WTC11 (cell line): ENCODE measurements around the gene CAMK2D. TPM values are rescaled to one million over a fixed set of nuclear protein-coding genes. Genes with fewer than 3 reads are reported as not detected.

Experiments
- ATAC-seq: fragments of 200-7000 bp; cut with Tn5 transposase; 2 replicates; pipeline ENCODE4 v1.10.0; 2021; ENCODE audit warnings: mild to moderate bottlenecking, moderate library complexity
- CTCF ChIA-PET: fragments of 300-600 bp; sonication (Branson Sonifier 250); formaldehyde crosslinking; loops from one replicate; lab custom pipeline; 2021; ENCODE audit warnings: antibody characterized with exemption; lab: Charles Lee
- POLR2A ChIA-PET: fragments of 350-600 bp; sonication (Branson Sonifier 250); formaldehyde crosslinking; loops from one replicate; lab custom pipeline; 2021; ENCODE audit warnings: antibody characterized with exemption; lab: Charles Lee
- DNase-seq: peaks from one replicate; pipeline ENCODE4 v3.0.0; 2021; ENCODE audit warnings: low spot score
- H3K27ac Mint-ChIP-seq: 2 replicates; pipeline ENCODE4 v1.8.0; 2021; ENCODE audit warnings: mixed read lengths
- H3K27me3 Mint-ChIP-seq: 2 replicates; pipeline ENCODE4 v1.8.0; 2021; ENCODE audit warnings: low read depth, mild to moderate bottlenecking, moderate library complexity, mixed read lengths
- H3K36me3 Mint-ChIP-seq: 2 replicates; pipeline ENCODE4 v1.8.0; 2021; ENCODE audit warnings: mixed read lengths
- H3K4me1 Mint-ChIP-seq: 2 replicates; pipeline ENCODE4 v1.8.0; 2022; ENCODE audit warnings: mixed read lengths
- H3K4me3 Mint-ChIP-seq: 2 replicates; pipeline ENCODE4 v1.8.0; 2021; ENCODE audit warnings: mild to moderate bottlenecking, moderate library complexity, mixed read lengths
- H3K9me3 Mint-ChIP-seq: 2 replicates; pipeline ENCODE4 v1.8.0; 2021; ENCODE audit warnings: mixed read lengths
- GTF2I ChIP-seq: fragments of 250-450 bp; sonication (Bioruptor Pico); conservative IDR thresholded peaks from 2 replicates; pipeline ENCODE4 v1.4.0; 2021; ENCODE audit warnings: mild to moderate bottlenecking
- JAZF1 ChIP-seq: fragments of 250-450 bp; sonication (Bioruptor Pico); IDR thresholded peaks from 2 replicates; pipeline ENCODE4 v1.9.0; 2021; ENCODE audit warnings: moderate library complexity, mild to moderate bottlenecking, inconsistent platforms
- JUN ChIP-seq: sonication (generic); formaldehyde crosslinking; IDR thresholded peaks from 2 replicates; pipeline ENCODE4 v1.8.0; 2023; ENCODE audit warnings: mild to moderate bottlenecking, missing genetic modification reagents
- KAT7 ChIP-seq: sonication (generic); formaldehyde crosslinking; IDR thresholded peaks from 2 replicates; pipeline ENCODE4 v1.8.1; 2023; ENCODE audit warnings: missing genetic modification reagents, mild to moderate bottlenecking, borderline replicate concordance
- NR1H2 ChIP-seq: sonication (generic); formaldehyde crosslinking; IDR thresholded peaks from 2 replicates; pipeline ENCODE4 v1.9.0; 2021; ENCODE audit warnings: mild to moderate bottlenecking, moderate library complexity, missing genetic modification reagents
- NR2C2 ChIP-seq: sonication (generic); formaldehyde crosslinking; IDR thresholded peaks from 2 replicates; pipeline ENCODE4 v1.8.0; 2022; ENCODE audit warnings: mild to moderate bottlenecking, missing genetic modification reagents
- NR3C1 ChIP-seq: sonication (generic); formaldehyde crosslinking; conservative IDR thresholded peaks from 2 replicates; pipeline ENCODE4 v1.8.1; 2023; ENCODE audit warnings: low read depth, mild to moderate bottlenecking, missing genetic modification reagents
- SP1 ChIP-seq: sonication (generic); formaldehyde crosslinking; conservative IDR thresholded peaks from 2 replicates; pipeline ENCODE4 v1.8.1; 2022; ENCODE audit warnings: missing genetic modification reagents
- TP53 ChIP-seq: sonication (generic); formaldehyde crosslinking; IDR thresholded peaks from 2 replicates; pipeline ENCODE4 v1.8.1; 2023; ENCODE audit warnings: mild to moderate bottlenecking, missing genetic modification reagents
- ZBTB21 ChIP-seq: sonication (generic); formaldehyde crosslinking; IDR thresholded peaks from 2 replicates; pipeline ENCODE4 v1.8.1; 2023; ENCODE audit warnings: mild to moderate bottlenecking, missing genetic modification reagents, borderline replicate concordance
- ZNF232 ChIP-seq: sonication (generic); formaldehyde crosslinking; IDR thresholded peaks from 2 replicates; pipeline ENCODE4 v1.8.0; 2022; ENCODE audit warnings: mild to moderate bottlenecking, missing genetic modification reagents
- ZNF317 ChIP-seq: sonication (generic); formaldehyde crosslinking; IDR thresholded peaks from 2 replicates; pipeline ENCODE4 v1.8.1; 2023; ENCODE audit warnings: low read depth, mild to moderate bottlenecking, moderate library complexity, missing genetic modification reagents, borderline replicate concordance
- ZNF423 ChIP-seq: fragments of 250-450 bp; sonication (Bioruptor Pico); IDR thresholded peaks from 2 replicates; pipeline ENCODE4 v2.1.2; 2022; ENCODE audit warnings: mild to moderate bottlenecking, moderate library complexity
- total RNA-seq: library from RNA; stranded (reverse); gene quantifications from 3 replicates; pipeline ENCODE4 v1.2.3, GENCODE V29; 2021
- TF ChIP-seq, protein P1 (sequence below): sonication (generic); formaldehyde crosslinking; IDR thresholded peaks from 2 replicates; pipeline ENCODE4 v1.8.1; 2023; ENCODE audit warnings: mild to moderate bottlenecking, missing genetic modification reagents, moderate library complexity
- TF ChIP-seq, protein P2 (sequence below): sonication (generic); formaldehyde crosslinking; IDR thresholded peaks from 2 replicates; pipeline ENCODE4 v1.8.0; 2022; ENCODE audit warnings: mild to moderate bottlenecking, missing genetic modification reagents
- TF ChIP-seq, protein P3 (sequence below): fragments of 250-450 bp; sonication (Bioruptor Pico); IDR thresholded peaks from 2 replicates; pipeline ENCODE4 v2.1.2; 2022; ENCODE audit warnings: mild to moderate bottlenecking, moderate library complexity
- TF ChIP-seq, protein P4 (sequence below): fragments of 250-450 bp; sonication (Bioruptor Pico); IDR thresholded peaks from 2 replicates; pipeline ENCODE4 v1.9.0; 2021; ENCODE audit warnings: mild to moderate bottlenecking
- TF ChIP-seq, protein P5 (sequence below): sonication (generic); formaldehyde crosslinking; conservative IDR thresholded peaks from 2 replicates; pipeline ENCODE4 v1.8.1; 2022; ENCODE audit warnings: mild to moderate bottlenecking, missing genetic modification reagents
- TF ChIP-seq, protein P6 (sequence below): sonication (generic); formaldehyde crosslinking; IDR thresholded peaks from 2 replicates; pipeline ENCODE4 v1.8.0; 2022; ENCODE audit warnings: mild to moderate bottlenecking, missing genetic modification reagents
- TF ChIP-seq, protein P7 (sequence below): sonication (generic); formaldehyde crosslinking; IDR thresholded peaks from 2 replicates; pipeline ENCODE4 v1.8.1; 2023; ENCODE audit warnings: mild to moderate bottlenecking, missing genetic modification reagents, moderate library complexity

Gene CAMK2D
- total RNA-seq, 1 experiment from 2014 or later = 16.5 TPM

DNA sequence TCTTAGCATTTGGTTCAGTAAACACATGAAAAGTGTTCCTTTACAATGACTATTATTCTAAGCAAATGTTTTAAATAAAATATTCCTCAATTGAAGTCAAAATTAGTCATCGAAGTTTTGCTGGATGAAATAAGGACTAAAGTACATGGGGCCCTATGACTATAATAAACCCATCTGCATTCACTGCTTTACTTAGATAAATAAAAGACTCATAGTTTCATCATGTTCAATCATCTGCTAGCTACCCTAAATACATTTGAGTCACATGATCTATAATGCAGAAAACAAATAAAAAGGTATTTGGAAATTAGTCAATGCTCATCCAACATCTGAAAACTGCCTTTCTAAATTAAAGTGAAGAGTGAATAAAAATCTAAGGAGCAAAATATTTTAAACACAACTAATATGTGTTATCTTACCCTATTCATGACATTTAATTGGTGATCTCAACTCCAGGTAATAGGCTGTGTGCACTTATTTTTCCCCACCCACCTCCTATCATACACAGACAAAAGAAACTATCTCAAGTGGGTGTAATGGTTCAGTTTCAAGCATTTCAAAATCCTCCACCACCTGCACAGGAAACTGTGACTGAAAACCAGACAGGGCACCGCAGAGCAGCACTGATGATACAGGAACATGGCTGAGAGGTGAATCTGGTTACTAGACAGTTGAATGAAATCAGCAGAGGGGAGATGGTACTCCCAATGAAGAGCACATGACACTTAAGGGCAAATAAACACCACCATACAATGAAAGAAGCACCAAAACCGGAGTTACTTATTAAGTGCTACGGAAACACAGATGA, 78.6 kb downstream of the CAMK2D start:
- ATAC-seq = no peak
- Mint-ChIP-seq H3K4me1 (no peaks in the 10 kb centered on the region), H3K27ac (no peak overlapping the region), H3K36me3 (peaks cover 7% of the 10 kb centered on the region), H3K27me3 (no peaks in the 10 kb centered on the region)
- CTCF ChIA-PET = no interaction called here
- TF ChIP-seq JUN (CRISPR knock-in tag) = no peak
- no peak for TF ChIP-seq ZBTB21 (CRISPR knock-in tag)
- TF ChIP-seq, protein P1, sequence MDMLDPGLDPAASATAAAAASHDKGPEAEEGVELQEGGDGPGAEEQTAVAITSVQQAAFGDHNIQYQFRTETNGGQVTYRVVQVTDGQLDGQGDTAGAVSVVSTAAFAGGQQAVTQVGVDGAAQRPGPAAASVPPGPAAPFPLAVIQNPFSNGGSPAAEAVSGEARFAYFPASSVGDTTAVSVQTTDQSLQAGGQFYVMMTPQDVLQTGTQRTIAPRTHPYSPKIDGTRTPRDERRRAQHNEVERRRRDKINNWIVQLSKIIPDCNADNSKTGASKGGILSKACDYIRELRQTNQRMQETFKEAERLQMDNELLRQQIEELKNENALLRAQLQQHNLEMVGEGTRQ = no peak
- no peak for TF ChIP-seq ZNF232 (CRISPR knock-in tag)
- TF ChIP-seq TP53 (CRISPR knock-in tag) = no peak
- TF ChIP-seq ZNF317 (CRISPR knock-in tag) = no peak
- TF ChIP-seq SP1 = no peak
- no peak for TF ChIP-seq NR1H2 (CRISPR knock-in tag)
- TF ChIP-seq, protein P2, sequence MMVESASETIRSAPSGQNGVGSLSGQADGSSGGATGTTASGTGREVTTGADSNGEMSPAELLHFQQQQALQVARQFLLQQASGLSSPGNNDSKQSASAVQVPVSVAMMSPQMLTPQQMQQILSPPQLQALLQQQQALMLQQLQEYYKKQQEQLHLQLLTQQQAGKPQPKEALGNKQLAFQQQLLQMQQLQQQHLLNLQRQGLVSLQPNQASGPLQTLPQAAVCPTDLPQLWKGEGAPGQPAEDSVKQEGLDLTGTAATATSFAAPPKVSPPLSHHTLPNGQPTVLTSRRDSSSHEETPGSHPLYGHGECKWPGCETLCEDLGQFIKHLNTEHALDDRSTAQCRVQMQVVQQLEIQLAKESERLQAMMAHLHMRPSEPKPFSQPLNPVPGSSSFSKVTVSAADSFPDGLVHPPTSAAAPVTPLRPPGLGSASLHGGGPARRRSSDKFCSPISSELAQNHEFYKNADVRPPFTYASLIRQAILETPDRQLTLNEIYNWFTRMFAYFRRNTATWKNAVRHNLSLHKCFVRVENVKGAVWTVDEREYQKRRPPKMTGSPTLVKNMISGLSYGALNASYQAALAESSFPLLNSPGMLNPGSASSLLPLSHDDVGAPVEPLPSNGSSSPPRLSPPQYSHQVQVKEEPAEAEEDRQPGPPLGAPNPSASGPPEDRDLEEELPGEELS = no peak
- no peak for TF ChIP-seq JAZF1 (CRISPR knock-in tag)
- no peak for TF ChIP-seq KAT7 (CRISPR knock-in tag)
- TF ChIP-seq, protein P3, sequence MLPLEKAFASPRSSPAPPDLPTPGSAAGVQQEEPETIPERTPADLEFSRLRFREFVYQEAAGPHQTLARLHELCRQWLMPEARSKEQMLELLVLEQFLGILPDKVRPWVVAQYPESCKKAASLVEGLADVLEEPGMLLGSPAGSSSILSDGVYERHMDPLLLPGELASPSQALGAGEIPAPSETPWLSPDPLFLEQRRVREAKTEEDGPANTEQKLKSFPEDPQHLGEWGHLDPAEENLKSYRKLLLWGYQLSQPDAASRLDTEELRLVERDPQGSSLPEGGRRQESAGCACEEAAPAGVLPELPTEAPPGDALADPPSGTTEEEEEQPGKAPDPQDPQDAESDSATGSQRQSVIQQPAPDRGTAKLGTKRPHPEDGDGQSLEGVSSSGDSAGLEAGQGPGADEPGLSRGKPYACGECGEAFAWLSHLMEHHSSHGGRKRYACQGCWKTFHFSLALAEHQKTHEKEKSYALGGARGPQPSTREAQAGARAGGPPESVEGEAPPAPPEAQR (CRISPR knock-in tag) = no peak
- TF ChIP-seq, all 79 proteins: peak for 0
- POLR2A ChIA-PET = no interaction called here
- Mint-ChIP-seq H3K4me3 (no peak overlapping the region), H3K9me3 (peaks cover 16% of the 10 kb centered on the region)
- no peak for DNase-seq

DNA sequence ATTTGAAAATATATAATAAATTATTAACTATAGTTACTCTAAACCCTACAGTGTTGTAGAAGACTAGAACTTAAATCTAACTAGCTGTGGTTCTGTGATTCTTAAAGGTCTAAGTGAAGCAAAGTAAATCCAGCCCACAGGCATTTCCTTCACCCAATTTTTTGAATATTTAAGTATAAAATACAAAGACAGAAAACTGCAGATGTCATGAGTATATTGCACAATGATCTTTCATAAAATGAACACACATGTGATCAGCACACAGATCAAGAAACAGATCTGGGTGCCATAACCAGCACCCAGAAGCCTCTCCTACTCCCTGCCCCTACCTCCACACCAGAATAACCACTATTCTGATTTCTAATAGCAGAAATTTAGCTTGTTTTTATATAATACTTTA, 82.9 kb downstream of the CAMK2D start:
- Mint-ChIP-seq H3K4me1 (peaks cover under 1% of the 10 kb centered on the region), H3K9me3 (peaks cover 16% of the 10 kb centered on the region), H3K4me3 (no peak overlapping the region), H3K27ac (no peak overlapping the region), H3K27me3 (no peaks in the 10 kb centered on the region), H3K36me3 (peaks cover 7% of the 10 kb centered on the region)
- POLR2A ChIA-PET = no interaction called here
- no peak for DNase-seq
- TF ChIP-seq, protein P4, sequence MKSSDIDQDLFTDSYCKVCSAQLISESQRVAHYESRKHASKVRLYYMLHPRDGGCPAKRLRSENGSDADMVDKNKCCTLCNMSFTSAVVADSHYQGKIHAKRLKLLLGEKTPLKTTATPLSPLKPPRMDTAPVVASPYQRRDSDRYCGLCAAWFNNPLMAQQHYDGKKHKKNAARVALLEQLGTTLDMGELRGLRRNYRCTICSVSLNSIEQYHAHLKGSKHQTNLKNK (CRISPR knock-in tag) = no peak
- no peak for TF ChIP-seq GTF2I (CRISPR knock-in tag)
- ATAC-seq = no peak
- CTCF ChIA-PET = no interaction called here

DNA sequence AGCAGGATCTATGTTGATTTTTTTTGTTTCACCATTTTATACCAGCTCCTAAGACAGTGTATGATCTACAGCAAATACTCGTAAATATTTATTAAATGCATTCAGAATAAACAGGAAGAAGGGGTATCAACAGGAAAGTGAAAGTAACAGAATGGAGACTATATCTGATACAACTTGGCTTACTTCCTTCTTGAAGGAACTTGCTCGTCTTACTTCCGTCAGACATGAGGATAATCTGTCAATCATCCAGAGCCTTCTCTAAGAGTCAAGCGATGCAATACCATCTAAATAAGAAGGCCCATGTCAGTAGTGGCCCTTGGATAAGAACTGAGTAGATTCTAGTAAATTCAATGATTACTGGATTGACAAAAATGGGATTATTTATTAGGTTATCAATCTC, 84.2 kb downstream of the CAMK2D start:
- DNase-seq = no peak
- ATAC-seq = no peak
- ChIA-PET POLR2A (interaction anchor here (0.5 kb wide), 1 partner anchor 57 kb away, joined by 6 read pairs; no protein-coding TSS in a partner anchor), CTCF (no interaction called here)
- Mint-ChIP-seq H3K27ac (no peak overlapping the region), H3K4me1 (peaks cover 7% of the 10 kb centered on the region), H3K36me3 (peaks cover 7% of the 10 kb centered on the region), H3K9me3 (peaks cover 16% of the 10 kb centered on the region), H3K4me3 (no peak overlapping the region), H3K27me3 (no peaks in the 10 kb centered on the region)
- no peak for TF ChIP-seq ZNF423 (CRISPR knock-in tag)
- no peak for TF ChIP-seq NR3C1 (CRISPR knock-in tag)
- TF ChIP-seq NR2C2 (CRISPR knock-in tag) = no peak
- TF ChIP-seq, protein P5, sequence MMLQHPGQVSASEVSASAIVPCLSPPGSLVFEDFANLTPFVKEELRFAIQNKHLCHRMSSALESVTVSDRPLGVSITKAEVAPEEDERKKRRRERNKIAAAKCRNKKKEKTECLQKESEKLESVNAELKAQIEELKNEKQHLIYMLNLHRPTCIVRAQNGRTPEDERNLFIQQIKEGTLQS (CRISPR knock-in tag) = no peak
- TF ChIP-seq, protein P2 = no peak
- TF ChIP-seq, protein P6, sequence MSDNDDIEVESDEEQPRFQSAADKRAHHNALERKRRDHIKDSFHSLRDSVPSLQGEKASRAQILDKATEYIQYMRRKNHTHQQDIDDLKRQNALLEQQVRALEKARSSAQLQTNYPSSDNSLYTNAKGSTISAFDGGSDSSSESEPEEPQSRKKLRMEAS = no peak
- TF ChIP-seq, protein P7, sequence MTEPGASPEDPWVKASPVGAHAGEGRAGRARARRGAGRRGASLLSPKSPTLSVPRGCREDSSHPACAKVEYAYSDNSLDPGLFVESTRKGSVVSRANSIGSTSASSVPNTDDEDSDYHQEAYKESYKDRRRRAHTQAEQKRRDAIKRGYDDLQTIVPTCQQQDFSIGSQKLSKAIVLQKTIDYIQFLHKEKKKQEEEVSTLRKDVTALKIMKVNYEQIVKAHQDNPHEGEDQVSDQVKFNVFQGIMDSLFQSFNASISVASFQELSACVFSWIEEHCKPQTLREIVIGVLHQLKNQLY = no peak
